Measurements from ENCODE around the gene LILRB3.
"Not testable (repeated sequence)": the region's sequence is repeated elsewhere in the genome, so short reads cannot be mapped to it uniquely, and the experiment has no call there.

LILRB3 gene

GRCh38 chr19:54191811-54192453, 30.9 kb downstream of the LILRB3 start:
- DNase-seq (ENCODE audit: insufficient read length, low spot score) = no peak

GRCh38 chr19:54191011-54191810, 31.6 kb downstream of the LILRB3 start, which contains the start of gene TSEN34:
Gene TSEN34, plus strand, starts transcription at chr19:54191308. Its CDS starts 57 bp downstream, at chr19:54191365.
- FAIRE-seq (no peak), DNase-seq (ENCODE audit: insufficient read length, low spot score) (peak; percentile 74)

More at GRCh38 chr19:54191811-54192453, 30.9 kb downstream of the LILRB3 start:
- no peak for FAIRE-seq

GRCh38 chr19:54190503-54191010, 32.2 kb downstream of the LILRB3 start:
- FAIRE-seq = no peak
- DNase-seq (ENCODE audit: insufficient read length, low spot score) = peak; percentile 87

- FAIRE-seq (peak; percentile 98), DNase-seq (ENCODE audit: insufficient read length, low spot score) (peak; percentile 88)
These were observed 32.9 kb downstream of the LILRB3 start for GRCh38 chr19:54189735-54190502.

GRCh38 chr19:54189145-54189734, 33.6 kb downstream of the LILRB3 start, which contains the start of gene MBOAT7:
Gene MBOAT7, minus strand, starts transcription at chr19:54189580. Its CDS starts 1,072 bp downstream, at chr19:54188508.
- FAIRE-seq (peak; percentile 54), DNase-seq (ENCODE audit: insufficient read length, low spot score) (no peak)

- FAIRE-seq (no peak), DNase-seq (ENCODE audit: insufficient read length, low spot score) (no peak)
These were observed 34.5 kb downstream of the LILRB3 start for GRCh38 chr19:54188215-54188871.

GRCh38 chr19:54186934-54187381, 35.8 kb downstream of the LILRB3 start:
- DNase-seq (ENCODE audit: insufficient read length, low spot score) (no peak), FAIRE-seq (no peak)

GRCh38 chr19:54186351-54186750, 36.5 kb downstream of the LILRB3 start:
- no peak for FAIRE-seq
- no peak for DNase-seq (ENCODE audit: insufficient read length, low spot score)

- FAIRE-seq (no peak), DNase-seq (ENCODE audit: insufficient read length, low spot score) (no peak)
These were observed 39.4 kb downstream of the LILRB3 start for GRCh38 chr19:54183431-54183830.

GRCh38 chr19:54181894-54182293, 40.9 kb downstream of the LILRB3 start:
- not testable (repeated sequence) for FAIRE-seq; DNase-seq (ENCODE audit: insufficient read length, low spot score)

GRCh38 chr19:54180691-54181091, 42.1 kb downstream of the LILRB3 start:
- FAIRE-seq (no peak), DNase-seq (ENCODE audit: insufficient read length, low spot score) (no peak)

GRCh38 chr19:54179921-54180461, 42.8 kb downstream of the LILRB3 start:
- peak; percentile 20 for FAIRE-seq
- no peak for DNase-seq (ENCODE audit: insufficient read length, low spot score)

GRCh38 chr19:54179262-54179852, 43.5 kb downstream of the LILRB3 start:
- FAIRE-seq (no peak), DNase-seq (ENCODE audit: insufficient read length, low spot score) (no peak)

- FAIRE-seq = no peak
- DNase-seq (ENCODE audit: insufficient read length, low spot score) = no peak
These were observed 44.1 kb downstream of the LILRB3 start for GRCh38 chr19:54178581-54179261.

GRCh38 chr19:54173951-54174834, 48.6 kb downstream of the LILRB3 start:
- DNase-seq (ENCODE audit: insufficient read length, low spot score) (no peak), FAIRE-seq (no peak)

GRCh38 chr19:54173359-54173699, 49.5 kb downstream of the LILRB3 start:
- DNase-seq (ENCODE audit: insufficient read length, low spot score) = no peak
- FAIRE-seq = no peak

- DNase-seq (ENCODE audit: insufficient read length, low spot score) = no peak
- FAIRE-seq = no peak
These were observed 50.1 kb downstream of the LILRB3 start, which contains the start of gene TMC4 for GRCh38 chr19:54172471-54173358. Gene TMC4, minus strand, starts transcription at chr19:54173160. Its CDS starts 43 bp downstream, at chr19:54173117.
